ENCODE results near the gene MCF2L2.

Gene MCF2L2

GRCh38 chr3:183277260-183277659 is 151.2 kb downstream of the MCF2L2 start:
- DNase-seq (ENCODE audit: low spot score), result no peak
- in situ Hi-C loops (cut with MboI; ENCODE audit: low pct_unique_long_range_greater_than_20kb, low sequenced_read_pairs, unreplicated experiment), result no loop called here
- TF ChIP-seq CTCF (IDR thresholded peaks at IDR 0.05; ENCODE audit: extremely low read depth, insufficient read depth, missing control alignments), result no peak

- no peak for DNase-seq (ENCODE audit: low spot score)
- no peak for TF ChIP-seq CTCF (IDR thresholded peaks at IDR 0.05; ENCODE audit: extremely low read depth, insufficient read depth, missing control alignments)
- in situ Hi-C loops (cut with MboI; ENCODE audit: low pct_unique_long_range_greater_than_20kb, low sequenced_read_pairs, unreplicated experiment), result no loop called here
Measured at GRCh38 chr3:183275937-183276336, 152.5 kb downstream of the MCF2L2 start.

GRCh38 chr3:183275418-183275817 is 153.0 kb downstream of the MCF2L2 start:
- TF ChIP-seq CTCF (IDR thresholded peaks at IDR 0.05; ENCODE audit: extremely low read depth, insufficient read depth, missing control alignments), result no peak
- in situ Hi-C loops (cut with MboI; ENCODE audit: low pct_unique_long_range_greater_than_20kb, low sequenced_read_pairs, unreplicated experiment), result no loop called here
- no peak for DNase-seq (ENCODE audit: low spot score)

- no peak for DNase-seq (ENCODE audit: low spot score)
- in situ Hi-C loops (cut with MboI; ENCODE audit: low pct_unique_long_range_greater_than_20kb, low sequenced_read_pairs, unreplicated experiment), result no loop called here
- no peak for TF ChIP-seq CTCF (IDR thresholded peaks at IDR 0.05; ENCODE audit: extremely low read depth, insufficient read depth, missing control alignments)
Measured at GRCh38 chr3:183274609-183275008, 153.8 kb downstream of the MCF2L2 start.

- DNase-seq (ENCODE audit: low spot score), result no peak
Measured at GRCh38 chr3:183272791-183273190, 155.6 kb downstream of the MCF2L2 start.

GRCh38 chr3:183272142-183272541 is 156.3 kb downstream of the MCF2L2 start:
- in situ Hi-C loops (cut with MboI; ENCODE audit: low pct_unique_long_range_greater_than_20kb, low sequenced_read_pairs, unreplicated experiment), result no loop called here
- no peak for TF ChIP-seq CTCF (IDR thresholded peaks at IDR 0.05; ENCODE audit: extremely low read depth, insufficient read depth, missing control alignments)
- DNase-seq (ENCODE audit: low spot score), result no peak

More at GRCh38 chr3:183272791-183273190, 155.6 kb downstream of the MCF2L2 start:
- in situ Hi-C loops (cut with MboI; ENCODE audit: low pct_unique_long_range_greater_than_20kb, low sequenced_read_pairs, unreplicated experiment), result no loop called here
- TF ChIP-seq CTCF (IDR thresholded peaks at IDR 0.05; ENCODE audit: extremely low read depth, insufficient read depth, missing control alignments), result no peak

- DNase-seq (ENCODE audit: low spot score), result no peak
- TF ChIP-seq CTCF (IDR thresholded peaks at IDR 0.05; ENCODE audit: extremely low read depth, insufficient read depth, missing control alignments), result no peak
- in situ Hi-C loops (cut with MboI; ENCODE audit: low pct_unique_long_range_greater_than_20kb, low sequenced_read_pairs, unreplicated experiment), result no loop called here
Measured at GRCh38 chr3:183270344-183270743, 158.1 kb downstream of the MCF2L2 start.
